Astrocyte (in vitro differentiated cells and primary cell): Measurements from ENCODE around the gene DYNLT3. TPM values are rescaled to one million over a fixed set of nuclear protein-coding genes. Genes with fewer than 3 reads are reported as not detected.

Experiments
- DNase-seq: peaks from one replicate; pipeline ENCODE4 v3.0.0-alpha.2; 2010; ENCODE audit warnings: low read depth
- FAIRE-seq: peaks from 2 replicates; lab custom pipeline; 2011; peaks lifted over from hg19 to GRCh38; lab: Jason Lieb, UNC
- H2AFZ ChIP-seq: 2 replicates; pipeline ENCODE4 v1.6.0; 2012; ENCODE audit warnings: low read depth, low read length, inconsistent platforms
- H3K27ac ChIP-seq: 2 replicates; pipeline ENCODE4 v1.5.1; 2011; ENCODE audit warnings: low read depth, low read length, inconsistent platforms
- H3K27me3 ChIP-seq: 2 replicates; pipeline ENCODE4 v1.6.0; 2011; ENCODE audit warnings: low read length, inconsistent platforms; ENCODE audit not compliant: insufficient read depth
- H3K36me3 ChIP-seq: 2 replicates; pipeline ENCODE4 v1.5.1; 2011; ENCODE audit warnings: low read length, inconsistent platforms; ENCODE audit not compliant: insufficient read depth
- H3K4me1 ChIP-seq: 2 replicates; pipeline ENCODE4 v1.5.1; 2011; ENCODE audit warnings: low read length, inconsistent platforms; ENCODE audit not compliant: insufficient read depth
- H3K4me2 ChIP-seq: 2 replicates; pipeline ENCODE4 v1.6.0; 2012; ENCODE audit warnings: low read length, inconsistent platforms
- H3K4me3 ChIP-seq: 2 replicates; pipeline ENCODE4 v1.5.1; 2011; ENCODE audit warnings: low read depth, mild to moderate bottlenecking, low read length, inconsistent platforms; ENCODE audit not compliant: insufficient read depth
- H3K79me2 ChIP-seq: 2 replicates; pipeline ENCODE4 v1.6.0; 2012; ENCODE audit warnings: mild to moderate bottlenecking, low read length, inconsistent platforms; ENCODE audit not compliant: insufficient read depth
- H3K9ac ChIP-seq: 2 replicates; pipeline ENCODE4 v1.6.0; 2012; ENCODE audit warnings: mild to moderate bottlenecking, low read length, inconsistent platforms
- H3K9me3 ChIP-seq: 2 replicates; pipeline ENCODE4 v1.5.1; 2012; ENCODE audit warnings: low read depth, mild to moderate bottlenecking, low read length, inconsistent platforms; ENCODE audit not compliant: insufficient read depth
- H4K20me1 ChIP-seq: 2 replicates; pipeline ENCODE4 v1.6.0; 2012; ENCODE audit warnings: low read length, inconsistent platforms; ENCODE audit not compliant: insufficient read depth
- H3K27ac Mint-ChIP-seq: one replicate; pipeline ENCODE4 v1.8.0; 2021; ENCODE audit warnings: mild to moderate bottlenecking, mixed read lengths; ENCODE audit not compliant: unreplicated experiment
- H3K27me3 Mint-ChIP-seq: one replicate; pipeline ENCODE4 v1.8.0; 2021; ENCODE audit warnings: low read depth, mixed read lengths; ENCODE audit not compliant: unreplicated experiment
- H3K36me3 Mint-ChIP-seq: one replicate; pipeline ENCODE4 v1.8.0; 2021; ENCODE audit warnings: low read depth, mixed read lengths; ENCODE audit not compliant: unreplicated experiment
- H3K4me1 Mint-ChIP-seq: one replicate; pipeline ENCODE4 v1.8.0; 2021; ENCODE audit warnings: low read depth, mixed read lengths; ENCODE audit not compliant: unreplicated experiment
- H3K4me3 Mint-ChIP-seq: one replicate; pipeline ENCODE4 v1.8.0; 2021; ENCODE audit warnings: mild to moderate bottlenecking, moderate library complexity, mixed read lengths; ENCODE audit not compliant: unreplicated experiment
- H3K9me3 Mint-ChIP-seq: one replicate; pipeline ENCODE4 v1.8.0; 2021; ENCODE audit warnings: mild to moderate bottlenecking, mixed read lengths; ENCODE audit not compliant: unreplicated experiment
- EZH2 ChIP-seq: IDR thresholded peaks from 2 replicates; pipeline ENCODE4 v1.6.1; 2012; ENCODE audit warnings: mild to moderate bottlenecking, low read length, inconsistent platforms; ENCODE audit not compliant: insufficient read depth
- total RNA-seq: library from RNA; stranded (reverse); gene quantifications from 2 replicates; pipeline ENCODE4 v1.2.1, GENCODE V29; 2021
- TF ChIP-seq, protein P1 (sequence below): IDR thresholded peaks from 2 replicates; pipeline ENCODE4 v1.5.1; 2011; ENCODE audit warnings: low read depth, mild to moderate bottlenecking, inconsistent platforms, low read length, moderate library complexity; ENCODE audit not compliant: insufficient read depth

DYNLT3 gene
- total RNA-seq, 1 donor from 2014 or later = 36.5 TPM

DNA sequence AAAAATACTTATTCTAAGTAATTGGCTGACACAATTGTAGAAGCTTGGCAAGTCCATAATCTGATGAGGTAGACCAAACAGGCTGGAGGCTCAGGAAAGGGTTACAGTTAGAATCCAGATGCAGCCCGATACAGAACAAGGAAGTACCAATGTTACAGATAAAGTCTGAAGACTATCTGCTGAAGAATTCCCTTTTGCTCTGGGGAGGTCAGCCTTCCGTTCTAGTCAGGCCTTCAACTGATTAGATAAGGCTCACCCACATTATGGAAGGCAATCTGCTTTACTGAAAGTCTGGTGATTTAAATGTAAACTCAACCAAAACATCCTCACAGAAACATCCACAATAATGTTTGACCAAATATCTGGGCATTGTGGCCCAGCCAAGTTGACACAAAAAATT is 7.4 kb upstream of the DYNLT3 start:
- TF ChIP-seq EZH2 = no peak
- TF ChIP-seq, protein P1, sequence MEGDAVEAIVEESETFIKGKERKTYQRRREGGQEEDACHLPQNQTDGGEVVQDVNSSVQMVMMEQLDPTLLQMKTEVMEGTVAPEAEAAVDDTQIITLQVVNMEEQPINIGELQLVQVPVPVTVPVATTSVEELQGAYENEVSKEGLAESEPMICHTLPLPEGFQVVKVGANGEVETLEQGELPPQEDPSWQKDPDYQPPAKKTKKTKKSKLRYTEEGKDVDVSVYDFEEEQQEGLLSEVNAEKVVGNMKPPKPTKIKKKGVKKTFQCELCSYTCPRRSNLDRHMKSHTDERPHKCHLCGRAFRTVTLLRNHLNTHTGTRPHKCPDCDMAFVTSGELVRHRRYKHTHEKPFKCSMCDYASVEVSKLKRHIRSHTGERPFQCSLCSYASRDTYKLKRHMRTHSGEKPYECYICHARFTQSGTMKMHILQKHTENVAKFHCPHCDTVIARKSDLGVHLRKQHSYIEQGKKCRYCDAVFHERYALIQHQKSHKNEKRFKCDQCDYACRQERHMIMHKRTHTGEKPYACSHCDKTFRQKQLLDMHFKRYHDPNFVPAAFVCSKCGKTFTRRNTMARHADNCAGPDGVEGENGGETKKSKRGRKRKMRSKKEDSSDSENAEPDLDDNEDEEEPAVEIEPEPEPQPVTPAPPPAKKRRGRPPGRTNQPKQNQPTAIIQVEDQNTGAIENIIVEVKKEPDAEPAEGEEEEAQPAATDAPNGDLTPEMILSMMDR = no peak
- no peaks in the 10 kb centered on the region for H3K36me3 ChIP-seq
- no peak overlapping the region for H3K9ac ChIP-seq
- no peak overlapping the region for H3K27ac ChIP-seq
- no peaks in the 10 kb centered on the region for H3K4me1 Mint-ChIP-seq
- H2AFZ ChIP-seq = no peak overlapping the region
- H3K4me3 ChIP-seq = no peak overlapping the region
- H3K36me3 Mint-ChIP-seq = no peaks in the 10 kb centered on the region
- H3K9me3 ChIP-seq = no peaks in the 10 kb centered on the region
- no peaks in the 10 kb centered on the region for H3K79me2 ChIP-seq
- H3K27me3 ChIP-seq = no peaks in the 10 kb centered on the region
- no peaks in the 10 kb centered on the region for H3K27me3 Mint-ChIP-seq
- no peak overlapping the region for H3K4me2 ChIP-seq
- no peak for DNase-seq
- no peak overlapping the region for H3K27ac Mint-ChIP-seq
- no peaks in the 10 kb centered on the region for H3K9me3 Mint-ChIP-seq
- H4K20me1 ChIP-seq = no peaks in the 10 kb centered on the region
- no peak overlapping the region for H3K4me3 Mint-ChIP-seq
- H3K4me1 ChIP-seq = no peaks in the 10 kb centered on the region
- FAIRE-seq = no peak

DNA sequence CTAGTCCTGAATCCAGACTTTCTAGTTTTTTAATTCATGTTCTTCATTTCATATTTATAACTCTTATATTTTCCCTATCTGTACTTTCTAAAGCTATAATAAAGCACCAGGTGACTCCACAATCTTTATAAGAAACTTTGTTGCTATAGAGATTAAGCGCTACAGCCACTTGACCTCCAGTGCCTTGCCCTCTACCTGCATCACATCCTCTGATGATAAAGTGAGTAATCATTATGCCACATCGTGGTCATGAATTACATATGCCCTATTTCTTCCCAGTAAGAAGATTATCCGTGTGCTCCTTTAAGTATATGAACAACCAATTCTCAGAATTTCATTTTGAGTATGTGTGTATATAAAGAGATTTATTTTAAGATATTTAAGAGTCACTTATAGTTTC is 6.8 kb upstream of the DYNLT3 start:
- H3K27me3 Mint-ChIP-seq = no peaks in the 10 kb centered on the region
- no peak overlapping the region for H2AFZ ChIP-seq
- H3K9me3 Mint-ChIP-seq = no peaks in the 10 kb centered on the region
- no peak overlapping the region for H3K4me2 ChIP-seq
- no peaks in the 10 kb centered on the region for H4K20me1 ChIP-seq
- no peak overlapping the region for H3K27ac Mint-ChIP-seq
- no peaks in the 10 kb centered on the region for H3K9me3 ChIP-seq
- DNase-seq (no peak), FAIRE-seq (no peak)
- no peaks in the 10 kb centered on the region for H3K79me2 ChIP-seq
- no peaks in the 10 kb centered on the region for H3K36me3 ChIP-seq
- no peaks in the 10 kb centered on the region for H3K27me3 ChIP-seq
- no peak overlapping the region for H3K4me3 ChIP-seq
- no peak overlapping the region for H3K4me3 Mint-ChIP-seq
- no peaks in the 10 kb centered on the region for H3K36me3 Mint-ChIP-seq
- H3K27ac ChIP-seq = no peak overlapping the region
- no peaks in the 10 kb centered on the region for H3K4me1 ChIP-seq
- TF ChIP-seq, protein P1 = no peak
- TF ChIP-seq EZH2 = no peak
- H3K9ac ChIP-seq = no peak overlapping the region
- H3K4me1 Mint-ChIP-seq = no peaks in the 10 kb centered on the region

DNA sequence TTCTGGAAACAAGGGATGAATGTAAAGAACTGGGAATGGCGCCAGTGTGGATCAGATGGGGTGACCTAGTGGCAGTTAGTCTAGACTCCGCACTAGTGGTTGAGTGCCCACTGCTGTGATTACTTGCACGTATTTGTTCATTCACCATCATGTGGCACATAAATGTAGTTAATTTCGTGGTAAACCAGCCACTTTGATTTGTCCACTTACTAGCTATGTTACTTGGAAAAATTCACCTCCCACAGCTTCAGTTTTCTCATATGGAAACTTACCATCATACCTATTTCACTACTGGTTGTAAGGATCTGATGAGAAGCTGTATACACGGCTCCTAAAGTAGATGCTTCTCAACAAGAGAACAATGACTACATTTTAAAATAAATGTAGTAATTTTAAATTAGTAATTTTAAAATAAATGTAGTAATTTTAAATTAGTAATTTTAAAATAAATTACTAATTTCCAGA is 394 bp upstream of the DYNLT3 start:
- Histone ChIP-seq H3K9ac (peak overlapping the region; percentile 89), H4K20me1 (no peaks in the 10 kb centered on the region), H3K79me2 (peaks cover 5% of the 10 kb centered on the region), H2AFZ (peak overlapping the region; percentile 75), H3K4me1 (no peaks in the 10 kb centered on the region), H3K9me3 (no peaks in the 10 kb centered on the region), H3K27ac (peak overlapping the region; percentile 63), H3K36me3 (no peaks in the 10 kb centered on the region), H3K4me3 (peak overlapping the region; percentile 70), H3K4me2 (peak overlapping the region; percentile 86), H3K27me3 (no peaks in the 10 kb centered on the region)
- no peaks in the 10 kb centered on the region for H3K9me3 Mint-ChIP-seq
- H3K27me3 Mint-ChIP-seq = no peaks in the 10 kb centered on the region
- TF ChIP-seq, protein P1 = no peak
- TF ChIP-seq EZH2 = no peak
- DNase-seq (no peak), FAIRE-seq (no peak)
- no peaks in the 10 kb centered on the region for H3K36me3 Mint-ChIP-seq
- peak overlapping the region; percentile 82 for H3K4me3 Mint-ChIP-seq
- H3K4me1 Mint-ChIP-seq = peaks cover 6% of the 10 kb centered on the region
- H3K27ac Mint-ChIP-seq = peak overlapping the region; percentile 26
